22Rv1 (cell line): ENCODE results near the gene WDR17.

Source experiments
- ZFX ChIP-seq: fragments of 450-650 bp; IDR thresholded peaks from 2 replicates; pipeline ENCODE4 v1.6.1; 2017; ENCODE audit warnings: antibody characterized with exemption, borderline replicate concordance
- TF ChIP-seq, protein P1 (sequence below): fragments of 450-650 bp; IDR thresholded peaks from 2 replicates; pipeline ENCODE4 v1.5.1; 2017; ENCODE audit warnings: mild to moderate bottlenecking

DNA sequence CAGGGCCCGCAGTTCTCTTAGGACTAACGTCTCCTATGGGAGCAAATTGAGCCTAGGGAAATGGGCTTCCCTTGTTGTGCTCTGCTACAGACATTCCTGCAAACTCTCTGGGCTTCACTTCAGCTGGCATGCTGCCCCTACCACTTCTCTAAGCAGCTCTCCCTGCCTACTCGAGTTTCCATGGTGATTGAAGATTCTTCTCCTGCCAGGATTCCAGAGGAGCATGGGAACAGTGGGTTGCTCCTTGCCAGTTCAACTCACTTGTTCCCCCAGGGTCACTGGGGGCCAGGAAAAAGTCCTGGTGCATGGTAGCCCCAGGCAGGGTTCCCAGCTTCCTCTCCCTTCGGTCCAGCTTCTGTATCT lies 21.1 kb upstream of the WDR17 start:
- TF ChIP-seq, protein P1, sequence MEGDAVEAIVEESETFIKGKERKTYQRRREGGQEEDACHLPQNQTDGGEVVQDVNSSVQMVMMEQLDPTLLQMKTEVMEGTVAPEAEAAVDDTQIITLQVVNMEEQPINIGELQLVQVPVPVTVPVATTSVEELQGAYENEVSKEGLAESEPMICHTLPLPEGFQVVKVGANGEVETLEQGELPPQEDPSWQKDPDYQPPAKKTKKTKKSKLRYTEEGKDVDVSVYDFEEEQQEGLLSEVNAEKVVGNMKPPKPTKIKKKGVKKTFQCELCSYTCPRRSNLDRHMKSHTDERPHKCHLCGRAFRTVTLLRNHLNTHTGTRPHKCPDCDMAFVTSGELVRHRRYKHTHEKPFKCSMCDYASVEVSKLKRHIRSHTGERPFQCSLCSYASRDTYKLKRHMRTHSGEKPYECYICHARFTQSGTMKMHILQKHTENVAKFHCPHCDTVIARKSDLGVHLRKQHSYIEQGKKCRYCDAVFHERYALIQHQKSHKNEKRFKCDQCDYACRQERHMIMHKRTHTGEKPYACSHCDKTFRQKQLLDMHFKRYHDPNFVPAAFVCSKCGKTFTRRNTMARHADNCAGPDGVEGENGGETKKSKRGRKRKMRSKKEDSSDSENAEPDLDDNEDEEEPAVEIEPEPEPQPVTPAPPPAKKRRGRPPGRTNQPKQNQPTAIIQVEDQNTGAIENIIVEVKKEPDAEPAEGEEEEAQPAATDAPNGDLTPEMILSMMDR = no peak
- no peak for TF ChIP-seq ZFX
